ENCODE results near the gene HMX3.
A peak's percentile ranks its signal among the peaks of the same experiment; 100 is the strongest.

HMX3 gene

DNA sequence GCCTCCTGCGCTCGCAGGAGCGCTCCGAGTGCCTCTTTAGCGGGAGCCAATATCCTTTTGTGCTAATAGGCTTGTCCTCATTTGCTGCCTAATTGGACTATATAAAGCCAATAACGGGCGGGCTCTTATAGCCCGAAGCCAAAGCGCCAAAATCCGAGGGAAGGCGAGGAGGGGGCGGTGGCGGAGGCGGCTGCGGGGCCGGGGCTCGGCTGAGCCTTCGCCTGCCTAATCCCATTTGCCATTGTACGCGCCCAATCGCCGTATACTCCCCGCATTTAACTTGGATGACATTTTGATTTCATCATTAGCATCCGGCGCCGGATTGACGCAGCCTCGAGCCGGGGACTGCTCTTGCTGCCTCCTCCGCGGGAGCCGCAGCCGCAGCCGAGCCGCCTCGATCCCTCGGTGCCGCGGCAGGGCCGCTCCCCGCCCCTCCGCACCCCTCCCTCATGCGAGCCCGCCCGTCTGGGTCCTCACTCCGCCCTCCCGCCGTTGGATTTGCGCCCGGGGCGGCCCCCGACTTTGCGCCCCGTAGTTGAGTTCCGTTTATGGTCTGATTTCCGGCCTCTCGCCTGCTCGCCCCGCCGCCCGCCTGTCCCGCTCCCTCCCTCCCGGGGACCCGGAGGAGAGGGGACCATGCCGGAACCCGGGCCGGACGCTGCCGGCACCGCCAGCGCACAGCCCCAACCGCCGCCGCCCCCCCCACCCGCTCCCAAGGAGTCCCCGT, at the start of gene HMX3:
Gene HMX3, plus strand, starts transcription at position 556 of the 727 bp plus-strand sequence. Its CDS starts 81 bp downstream, at position 637.
- DNase-seq (ENCODE audit: low spot score) = peak; percentile 50

DNA sequence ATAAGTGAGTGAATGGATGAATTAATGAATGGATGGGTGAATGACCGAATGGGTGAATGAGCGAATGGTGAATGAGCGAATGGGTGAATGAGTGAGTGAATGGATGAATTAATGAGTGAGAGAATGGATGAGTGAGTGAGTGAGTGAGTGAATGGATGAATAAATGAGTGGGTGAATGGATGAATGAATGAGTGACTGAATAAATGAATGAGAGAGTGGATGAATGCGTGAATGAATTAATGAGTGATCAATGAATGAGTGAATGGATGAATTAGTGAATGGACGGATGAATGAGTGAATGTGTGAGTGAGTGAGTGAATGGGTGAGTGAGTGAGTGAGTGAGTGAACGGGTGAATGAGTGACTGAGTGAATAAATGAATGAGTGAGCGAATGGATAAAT, 49.5 kb upstream of the HMX3 start:
- no peak for DNase-seq (ENCODE audit: low spot score)

- DNase-seq (ENCODE audit: low spot score) = no peak
These were observed 48.4 kb upstream of the HMX3 start for GRCh38 chr10:123087348-123087747.

- DNase-seq (ENCODE audit: low spot score) = no peak
These were observed 48.0 kb upstream of the HMX3 start for GRCh38 chr10:123087786-123088185.

- no peak for DNase-seq (ENCODE audit: low spot score)
These were observed 42.9 kb upstream of the HMX3 start for GRCh38 chr10:123092635-123093414.

GRCh38 chr10:123093489-123093888, 42.3 kb upstream of the HMX3 start:
- no peak for DNase-seq (ENCODE audit: low spot score)

DNA sequence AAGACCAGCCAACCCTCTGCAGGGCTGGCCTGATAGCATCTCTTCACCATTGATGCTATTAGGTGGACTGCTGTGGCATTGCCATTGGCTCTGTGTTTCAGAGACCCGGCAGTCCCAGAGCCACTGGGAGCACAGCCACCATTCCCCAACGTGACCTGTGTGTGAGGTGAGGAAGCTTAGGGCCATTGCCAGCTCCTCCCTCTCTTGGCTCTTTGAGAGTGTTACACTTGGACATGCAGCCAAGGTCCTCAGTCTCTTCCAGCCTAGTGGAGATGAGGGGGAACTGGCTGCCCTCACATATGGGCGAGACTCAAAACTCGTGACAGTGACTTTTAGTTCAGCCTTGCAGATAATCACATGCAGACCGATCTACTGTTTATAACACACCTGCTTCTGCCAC, 39.3 kb upstream of the HMX3 start:
- DNase-seq (ENCODE audit: low spot score) = no peak

GRCh38 chr10:123097039-123097438, 38.7 kb upstream of the HMX3 start:
- no peak for DNase-seq (ENCODE audit: low spot score)

DNA sequence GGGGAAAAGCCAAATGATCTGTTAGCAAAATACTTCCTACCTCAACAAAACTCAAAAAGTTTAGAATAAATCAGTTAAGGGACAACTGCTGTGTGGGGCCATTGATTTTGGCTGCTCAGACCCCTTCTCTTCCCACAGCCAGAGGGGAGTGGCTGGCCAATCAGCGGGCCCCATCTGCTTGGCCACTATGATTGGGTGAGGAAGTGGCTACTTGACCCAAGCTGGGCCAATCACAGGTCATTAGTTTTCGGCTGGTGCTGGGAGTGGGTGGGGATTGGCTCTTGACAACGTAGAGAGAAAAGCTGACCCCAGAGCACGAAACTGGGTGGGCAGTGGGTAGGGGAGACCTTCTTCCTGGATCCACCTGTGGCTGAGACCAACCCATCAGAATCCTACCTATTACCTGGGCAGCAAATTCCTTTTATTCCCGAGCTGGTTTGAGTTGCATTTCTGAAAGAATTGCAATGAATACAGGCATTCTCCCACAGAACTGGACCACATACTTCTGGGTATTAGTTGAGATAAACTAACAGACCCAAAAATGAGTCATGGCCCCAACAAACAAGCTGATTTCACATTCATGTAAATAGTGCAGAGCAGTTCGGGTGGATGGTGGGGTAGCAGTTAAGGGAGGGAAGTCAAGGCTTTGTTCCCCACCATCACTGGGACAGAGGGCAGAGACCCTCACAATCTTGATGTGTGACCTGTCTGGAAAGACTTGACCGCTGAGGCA, 35.6 kb upstream of the HMX3 start:
- no peak for DNase-seq (ENCODE audit: low spot score)

DNA sequence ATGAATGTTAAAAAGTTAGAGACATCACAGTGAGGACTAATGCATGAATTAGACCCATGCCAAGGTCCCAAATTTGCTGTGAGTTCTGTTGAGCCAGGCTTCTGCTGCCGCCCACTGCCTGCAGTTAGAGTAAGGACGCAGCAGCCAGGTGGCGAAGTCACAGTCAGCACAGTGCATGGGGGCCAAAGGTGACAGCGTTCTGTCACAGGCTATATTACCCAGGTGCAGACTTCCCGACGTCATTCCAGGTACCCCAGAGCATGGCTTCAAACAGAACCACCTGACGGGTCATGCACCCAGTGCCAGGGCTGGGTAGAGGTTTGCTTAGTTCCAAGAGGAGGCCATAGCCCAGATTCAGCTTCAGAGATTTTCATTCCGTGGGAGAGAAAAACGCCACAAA, 33.9 kb upstream of the HMX3 start:
- DNase-seq (ENCODE audit: low spot score) = no peak

GRCh38 chr10:123102673-123103072, 33.1 kb upstream of the HMX3 start:
- no peak for DNase-seq (ENCODE audit: low spot score)

- DNase-seq (ENCODE audit: low spot score) = no peak
These were observed 31.8 kb upstream of the HMX3 start for GRCh38 chr10:123103944-123104343.

GRCh38 chr10:123109466-123109865, 26.3 kb upstream of the HMX3 start:
- DNase-seq (ENCODE audit: low spot score) = no peak

- no peak for DNase-seq (ENCODE audit: low spot score)
These were observed 17.9 kb upstream of the HMX3 start for GRCh38 chr10:123117644-123118417.

DNA sequence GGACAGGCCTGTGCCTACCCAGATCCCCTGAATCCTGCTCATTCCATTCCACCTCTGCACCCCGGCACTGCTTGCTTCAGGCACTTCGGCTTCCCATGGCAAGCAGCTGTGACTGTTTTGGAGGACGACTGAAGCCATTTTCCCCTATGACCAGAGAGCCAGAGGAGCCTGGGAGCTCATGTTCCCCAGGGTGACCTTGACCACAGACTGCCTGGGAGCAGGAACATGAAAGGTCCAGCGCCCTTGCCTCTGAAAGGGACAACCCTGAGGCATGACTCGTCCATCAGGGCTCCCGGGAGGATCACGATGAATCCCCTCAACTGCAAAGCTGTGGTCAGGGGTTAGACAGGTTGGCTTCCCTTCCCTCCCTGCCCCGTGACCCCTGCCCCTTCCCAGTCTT, 16.7 kb upstream of the HMX3 start:
- no peak for DNase-seq (ENCODE audit: low spot score)

DNA sequence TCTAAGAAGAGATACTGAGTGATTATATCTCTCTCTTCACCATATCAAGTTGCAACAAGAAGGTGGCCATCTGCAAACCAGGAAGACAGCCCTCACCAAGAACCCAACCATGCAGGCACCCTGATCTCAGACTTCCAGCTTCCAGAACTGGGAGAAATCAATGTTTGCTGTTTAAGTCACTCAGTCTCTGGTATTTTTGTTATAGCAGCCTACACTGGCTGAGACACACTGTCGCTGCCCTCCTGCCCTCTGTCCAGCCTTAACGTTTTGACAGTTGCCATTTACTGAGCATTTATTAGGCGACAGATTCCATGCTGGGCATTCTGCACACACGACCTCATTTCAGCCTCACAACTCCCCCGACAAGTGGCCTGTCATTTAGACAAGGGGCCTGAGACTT, 9.5 kb upstream of the HMX3 start:
- no peak for DNase-seq (ENCODE audit: low spot score)

GRCh38 chr10:123129618-123130271, 6.0 kb upstream of the HMX3 start:
- DNase-seq (ENCODE audit: low spot score) = no peak

GRCh38 chr10:123132576-123133477, 2.9 kb upstream of the HMX3 start:
- DNase-seq (ENCODE audit: low spot score) = peak; percentile 76

DNA sequence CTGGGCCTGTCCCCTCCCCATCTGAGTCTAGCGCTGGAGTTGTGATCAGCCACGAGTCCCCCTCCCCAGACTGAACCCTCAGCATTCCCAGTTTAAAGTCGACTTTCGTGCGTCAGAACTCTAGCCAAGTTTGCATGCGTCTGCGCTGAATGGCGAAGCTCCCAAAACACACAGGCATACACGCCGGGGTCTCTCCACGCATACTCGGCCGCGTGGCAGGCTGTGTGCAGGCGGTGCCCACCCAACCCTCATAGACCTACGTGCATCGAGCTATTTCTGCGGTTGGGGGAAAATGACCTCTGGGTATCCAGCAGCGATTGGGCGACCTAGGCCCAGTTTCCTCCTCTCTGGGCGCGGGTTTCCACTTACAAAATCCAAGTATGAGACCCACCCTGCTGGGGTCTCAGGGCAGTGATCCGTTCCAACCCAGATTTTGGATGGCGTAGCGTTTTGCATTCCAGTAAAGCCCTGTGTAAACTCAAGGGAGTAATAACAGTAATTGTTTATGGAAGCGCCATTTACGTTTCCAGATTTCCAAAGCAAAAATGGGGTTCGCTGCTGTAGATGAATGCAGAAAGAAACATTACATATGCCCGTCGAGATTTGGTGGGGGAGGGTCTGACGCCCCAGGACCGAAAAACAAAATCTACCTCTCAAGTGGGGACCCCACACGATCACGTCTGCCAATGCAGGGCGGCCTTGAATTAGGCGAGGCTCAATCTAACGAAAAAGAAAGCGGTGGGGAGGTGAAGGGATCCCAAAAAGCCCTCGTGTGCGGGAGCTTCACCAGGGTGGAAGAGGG, 2.0 kb upstream of the HMX3 start:
- no peak for DNase-seq (ENCODE audit: low spot score)

All from SW480 (cell line).